ENCODE results near the gene TYK2. TPM values are rescaled to one million over a fixed set of nuclear protein-coding genes. Genes with fewer than 3 reads are reported as not detected.
A peak's percentile ranks its signal among the peaks of the same experiment; 100 is the strongest.

Gene TYK2
- total RNA-seq, 4 donors from 2014 or later: 50.5 to 71.6 (median 65.9) TPM

- Histone ChIP-seq H3K27ac (replicated peaks in 1 of 4) (no peak overlapping the region), H3K4me1 (peaks cover 43 to 64% (median 49%) of the 10 kb centered on the region in 4 donors), H3K27me3 (peaks cover 14 to 98% (median 76%) of the 10 kb centered on the region in 4 donors), H3K4me3 (peak overlapping the region; percentile 7 to 42 (median 30)), H3K36me3 (no peaks in the 10 kb centered on the region), H3K9me3 (peaks cover 0 to 5% (median 2%) of the 10 kb centered on the region in 4 donors)
- TF ChIP-seq POLR2A (IDR thresholded peaks at IDR 0.05; ENCODE audit: low read depth) (no peak), CTCF (IDR thresholded peaks at IDR 0.05) (no peak), POLR2AphosphoS5 (IDR thresholded peaks at IDR 0.05) (no peak), EP300 (IDR thresholded peaks at IDR 0.05) (no peak)
- WGBS: no CpG with 5 or more reads among the region's 40 CpGs
- DNase-seq (ENCODE audit: extremely low spot score): no peak
- intact Hi-C loops (cut with DNase I): no loop called here
Observed at GRCh38 chr19:10419200-10419645, 38.9 kb upstream of the TYK2 start.

- Histone ChIP-seq H3K36me3 (no peaks in the 10 kb centered on the region), H3K27me3 (peaks cover 14 to 98% (median 72%) of the 10 kb centered on the region in 4 donors), H3K27ac (replicated peaks in 1 of 4) (no peak overlapping the region), H3K4me1 (peaks cover 38 to 58% (median 44%) of the 10 kb centered on the region in 4 donors), H3K4me3 (peak overlapping the region; percentile 7 to 42 (median 30)), H3K9me3 (peaks cover 0 to 6% (median 2%) of the 10 kb centered on the region in 4 donors)
- TF ChIP-seq EP300 (IDR thresholded peaks at IDR 0.05) (no peak), CTCF (IDR thresholded peaks at IDR 0.05) (no peak), POLR2AphosphoS5 (IDR thresholded peaks at IDR 0.05) (no peak), POLR2A (IDR thresholded peaks at IDR 0.05; ENCODE audit: low read depth) (no peak)
- 2% methylated on average over 24 of the region's 32 CpGs for WGBS
- intact Hi-C loops (cut with DNase I): no loop called here
- no peak for DNase-seq (ENCODE audit: extremely low spot score)
Observed at GRCh38 chr19:10418485-10419199, 38.3 kb upstream of the TYK2 start.

GRCh38 chr19:10418235-10418484 is 37.8 kb upstream of the TYK2 start:
- Histone ChIP-seq H3K4me1 (peaks cover 37 to 58% (median 44%) of the 10 kb centered on the region in 4 donors), H3K27ac (replicated peaks in 1 of 4) (no peak overlapping the region), H3K4me3 (no peak overlapping the region), H3K27me3 (peaks cover 14 to 94% (median 68%) of the 10 kb centered on the region in 4 donors), H3K9me3 (peaks cover 0 to 6% (median 2%) of the 10 kb centered on the region in 4 donors), H3K36me3 (no peaks in the 10 kb centered on the region)
- intact Hi-C loops (cut with DNase I): no loop called here
- TF ChIP-seq CTCF (IDR thresholded peaks at IDR 0.05): no peak
- TF ChIP-seq EP300 (IDR thresholded peaks at IDR 0.05): no peak
- TF ChIP-seq POLR2AphosphoS5 (IDR thresholded peaks at IDR 0.05): no peak
- no peak for TF ChIP-seq POLR2A (IDR thresholded peaks at IDR 0.05; ENCODE audit: low read depth)
- WGBS: 6% methylated on average over 3 of the region's 3 CpGs
- no peak for DNase-seq (ENCODE audit: extremely low spot score)

- TF ChIP-seq POLR2A (IDR thresholded peaks at IDR 0.05; ENCODE audit: low read depth) (no peak), CTCF (IDR thresholded peaks at IDR 0.05) (no peak), EP300 (IDR thresholded peaks at IDR 0.05) (no peak), POLR2AphosphoS5 (IDR thresholded peaks at IDR 0.05) (no peak)
- intact Hi-C loops (cut with DNase I): no loop called here
- WGBS: 13% methylated on average over 21 of the region's 30 CpGs
- no peak for DNase-seq (ENCODE audit: extremely low spot score)
- H3K36me3 ChIP-seq: no peaks in the 10 kb centered on the region
- no peak overlapping the region for H3K4me3 ChIP-seq
- peaks cover 37 to 58% (median 44%) of the 10 kb centered on the region in 4 donors for H3K4me1 ChIP-seq
- no peak overlapping the region for H3K27ac ChIP-seq (replicated peaks in 1 of 4)
- H3K27me3 ChIP-seq: peaks cover 14 to 89% (median 64%) of the 10 kb centered on the region in 4 donors
- H3K9me3 ChIP-seq: peaks cover 0 to 6% (median 2%) of the 10 kb centered on the region in 4 donors
Observed at GRCh38 chr19:10417541-10418234, 37.3 kb upstream of the TYK2 start.
